Measurements from ENCODE around the gene HEMGN.

DNA sequence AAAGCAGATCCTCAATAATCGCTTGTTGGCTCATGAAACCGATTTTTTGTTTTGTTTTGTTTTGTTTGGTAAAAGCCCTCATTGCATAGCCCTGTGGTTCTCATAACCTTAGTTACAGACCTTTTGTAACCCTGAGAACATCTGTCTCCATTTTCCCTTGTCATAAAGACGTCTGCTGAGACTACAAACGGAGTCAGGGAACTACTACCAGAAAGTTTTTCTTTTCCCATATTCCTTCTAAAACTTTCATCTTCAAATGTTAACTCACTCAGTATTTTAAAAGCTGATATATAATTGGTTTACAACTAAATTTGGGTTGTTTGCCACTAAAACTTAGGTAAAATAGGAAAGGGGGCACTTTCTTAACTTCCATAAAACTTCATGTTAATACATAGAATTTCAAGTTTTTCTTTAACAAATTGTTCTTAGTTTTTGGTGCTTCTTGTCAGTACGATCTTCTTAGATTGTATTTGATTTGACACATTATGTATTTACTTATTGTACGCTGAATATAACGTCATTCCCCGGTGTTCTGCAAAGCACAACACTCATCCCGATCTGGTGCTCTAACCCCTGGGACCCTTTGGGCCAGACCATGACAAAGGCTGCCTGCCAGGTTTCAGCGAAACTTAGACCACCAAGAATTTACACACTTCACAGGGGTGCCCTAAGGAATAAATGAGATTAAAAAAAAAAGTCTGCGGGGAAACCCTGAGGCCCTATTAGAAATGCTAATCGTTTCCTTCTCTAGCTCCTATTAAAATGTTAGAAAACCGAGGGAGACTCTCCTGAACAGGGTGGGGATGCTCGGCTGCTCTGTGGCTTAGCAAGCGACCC is 44.1 kb upstream of the HEMGN start:
- TF ChIP-seq EP300 (IDR thresholded peaks at IDR 0.05), result no peak
- TF ChIP-seq POLR2A (IDR thresholded peaks at IDR 0.05), result no peak
- TF ChIP-seq, protein P1, sequence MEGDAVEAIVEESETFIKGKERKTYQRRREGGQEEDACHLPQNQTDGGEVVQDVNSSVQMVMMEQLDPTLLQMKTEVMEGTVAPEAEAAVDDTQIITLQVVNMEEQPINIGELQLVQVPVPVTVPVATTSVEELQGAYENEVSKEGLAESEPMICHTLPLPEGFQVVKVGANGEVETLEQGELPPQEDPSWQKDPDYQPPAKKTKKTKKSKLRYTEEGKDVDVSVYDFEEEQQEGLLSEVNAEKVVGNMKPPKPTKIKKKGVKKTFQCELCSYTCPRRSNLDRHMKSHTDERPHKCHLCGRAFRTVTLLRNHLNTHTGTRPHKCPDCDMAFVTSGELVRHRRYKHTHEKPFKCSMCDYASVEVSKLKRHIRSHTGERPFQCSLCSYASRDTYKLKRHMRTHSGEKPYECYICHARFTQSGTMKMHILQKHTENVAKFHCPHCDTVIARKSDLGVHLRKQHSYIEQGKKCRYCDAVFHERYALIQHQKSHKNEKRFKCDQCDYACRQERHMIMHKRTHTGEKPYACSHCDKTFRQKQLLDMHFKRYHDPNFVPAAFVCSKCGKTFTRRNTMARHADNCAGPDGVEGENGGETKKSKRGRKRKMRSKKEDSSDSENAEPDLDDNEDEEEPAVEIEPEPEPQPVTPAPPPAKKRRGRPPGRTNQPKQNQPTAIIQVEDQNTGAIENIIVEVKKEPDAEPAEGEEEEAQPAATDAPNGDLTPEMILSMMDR (IDR thresholded peaks at IDR 0.05), result no peak
- TF ChIP-seq POLR2AphosphoS5 (IDR thresholded peaks at IDR 0.05), result no peak

Measured in upper lobe of left lung (tissue), 4 donors.